ENCODE results near the gene EFCC1. TPM values are rescaled to one million over a fixed set of nuclear protein-coding genes. Genes with fewer than 3 reads are reported as not detected.

Gene EFCC1
- polyA plus RNA-seq, 2 of the 4 experiments (the other 2 are of a cell fraction): 0.04 TPM; not detected in 1

DNA sequence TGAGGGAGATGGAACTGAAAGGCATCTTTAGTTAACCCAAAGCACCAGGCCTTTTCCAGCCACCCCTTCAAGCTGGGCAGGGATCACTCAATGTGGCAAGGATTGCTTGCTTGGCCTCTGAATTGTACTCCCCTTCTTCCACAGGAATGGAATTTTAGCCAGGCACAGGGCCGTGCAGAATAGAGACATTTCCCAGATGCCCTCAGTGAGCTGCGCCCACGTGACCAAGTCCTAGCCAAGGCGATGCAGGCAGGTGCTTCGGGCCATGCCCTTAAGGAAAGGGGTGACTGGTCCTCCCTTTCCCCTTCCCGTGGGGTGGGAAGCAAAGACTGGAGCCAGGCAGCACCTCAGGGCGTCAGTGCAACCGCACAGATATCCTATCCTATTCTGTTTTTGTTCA is 77.4 kb downstream of the EFCC1 start:
- H3K4me1 ChIP-seq: no peaks in the 10 kb centered on the region
- H3K4me2 ChIP-seq: no peak overlapping the region
- no peak overlapping the region for H3K4me3 ChIP-seq
- no peaks in the 10 kb centered on the region for H3K9me3 ChIP-seq
- DNase-seq (ENCODE audit: low read depth in 1 of 2, low spot score in 1 of 2) (no peak), ATAC-seq (no peak), FAIRE-seq (no peak)
- POLR2A ChIA-PET: no interaction called here
- TF ChIP-seq, protein P1, sequence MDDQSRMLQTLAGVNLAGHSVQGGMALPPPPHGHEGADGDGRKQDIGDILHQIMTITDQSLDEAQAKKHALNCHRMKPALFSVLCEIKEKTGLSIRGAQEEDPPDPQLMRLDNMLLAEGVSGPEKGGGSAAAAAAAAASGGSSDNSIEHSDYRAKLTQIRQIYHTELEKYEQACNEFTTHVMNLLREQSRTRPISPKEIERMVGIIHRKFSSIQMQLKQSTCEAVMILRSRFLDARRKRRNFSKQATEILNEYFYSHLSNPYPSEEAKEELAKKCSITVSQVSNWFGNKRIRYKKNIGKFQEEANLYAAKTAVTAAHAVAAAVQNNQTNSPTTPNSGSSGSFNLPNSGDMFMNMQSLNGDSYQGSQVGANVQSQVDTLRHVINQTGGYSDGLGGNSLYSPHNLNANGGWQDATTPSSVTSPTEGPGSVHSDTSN (IDR thresholded peaks at IDR 0.05): no peak
- TF ChIP-seq EP300 (IDR thresholded peaks at IDR 0.05) (no peak), RNF2 (IDR thresholded peaks at IDR 0.05; ENCODE audit: borderline replicate concordance, low read depth) (no peak), NFE2L2 (conservative IDR thresholded peaks at IDR 0.05; ENCODE audit: low read length) (no peak), MAX (IDR thresholded peaks at IDR 0.05) (no peak), BHLHE40 (IDR thresholded peaks at IDR 0.05; ENCODE audit: low read depth, low read length) (no peak), MAFK (IDR thresholded peaks at IDR 0.05; ENCODE audit: partially characterized antibody) (no peak), SMC3 (IDR thresholded peaks at IDR 0.05) (no peak), RFX5 (IDR thresholded peaks at IDR 0.05) (no peak)
- TF ChIP-seq, protein P2, sequence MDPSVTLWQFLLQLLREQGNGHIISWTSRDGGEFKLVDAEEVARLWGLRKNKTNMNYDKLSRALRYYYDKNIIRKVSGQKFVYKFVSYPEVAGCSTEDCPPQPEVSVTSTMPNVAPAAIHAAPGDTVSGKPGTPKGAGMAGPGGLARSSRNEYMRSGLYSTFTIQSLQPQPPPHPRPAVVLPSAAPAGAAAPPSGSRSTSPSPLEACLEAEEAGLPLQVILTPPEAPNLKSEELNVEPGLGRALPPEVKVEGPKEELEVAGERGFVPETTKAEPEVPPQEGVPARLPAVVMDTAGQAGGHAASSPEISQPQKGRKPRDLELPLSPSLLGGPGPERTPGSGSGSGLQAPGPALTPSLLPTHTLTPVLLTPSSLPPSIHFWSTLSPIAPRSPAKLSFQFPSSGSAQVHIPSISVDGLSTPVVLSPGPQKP (IDR thresholded peaks at IDR 0.05; ENCODE audit: low read depth, low read length): no peak
- CTCF ChIA-PET: interaction anchor here (0.6 to 1.0 kb wide), 2 partner anchors 25 to 90 kb away, joined by 3 to 4 read pairs; no protein-coding TSS in a partner anchor
- WGBS (ENCODE audit: missing lambda C conversion rate): 70% methylated on average over 6 of the region's 8 CpGs
- no peak overlapping the region for H3K27ac ChIP-seq

DNA sequence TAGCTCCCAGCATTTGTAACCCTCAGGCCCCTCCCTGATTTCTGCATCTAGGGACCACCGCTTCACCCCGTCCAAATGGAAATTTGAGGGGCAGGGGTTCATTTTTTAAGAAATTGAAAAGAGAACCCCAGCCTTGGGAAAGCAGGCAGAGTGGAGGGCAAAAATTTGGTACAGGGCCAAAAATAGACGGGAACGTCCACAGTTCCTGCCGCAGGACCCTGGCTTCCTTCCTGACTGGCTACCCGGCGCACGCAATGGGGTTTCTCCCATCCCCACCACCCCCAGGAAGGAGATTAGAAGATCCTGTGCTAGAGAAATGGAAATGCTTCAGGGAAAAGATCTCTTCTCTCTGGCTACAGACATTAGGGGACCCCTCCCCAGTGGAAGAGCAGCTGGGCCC is 80.4 kb downstream of the EFCC1 start:
- Histone ChIP-seq H3K27ac (no peak overlapping the region), H3K4me2 (no peak overlapping the region), H3K9me3 (no peaks in the 10 kb centered on the region), H3K4me1 (no peaks in the 10 kb centered on the region), H3K4me3 (no peak overlapping the region)
- ATAC-seq: no peak
- no peak for DNase-seq (ENCODE audit: low read depth in 1 of 2, low spot score in 1 of 2)
- FAIRE-seq: no peak
- TF ChIP-seq, protein P3, sequence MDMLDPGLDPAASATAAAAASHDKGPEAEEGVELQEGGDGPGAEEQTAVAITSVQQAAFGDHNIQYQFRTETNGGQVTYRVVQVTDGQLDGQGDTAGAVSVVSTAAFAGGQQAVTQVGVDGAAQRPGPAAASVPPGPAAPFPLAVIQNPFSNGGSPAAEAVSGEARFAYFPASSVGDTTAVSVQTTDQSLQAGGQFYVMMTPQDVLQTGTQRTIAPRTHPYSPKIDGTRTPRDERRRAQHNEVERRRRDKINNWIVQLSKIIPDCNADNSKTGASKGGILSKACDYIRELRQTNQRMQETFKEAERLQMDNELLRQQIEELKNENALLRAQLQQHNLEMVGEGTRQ (IDR thresholded peaks at IDR 0.05): no peak
- ChIA-PET CTCF (no interaction called here), POLR2A (no interaction called here)
- WGBS (ENCODE audit: missing lambda C conversion rate): 77% methylated on average over 8 of the region's 8 CpGs

GRCh38 chr3:129082026-129082425 is 80.9 kb downstream of the EFCC1 start:
- H3K9me3 ChIP-seq: no peaks in the 10 kb centered on the region
- ChIA-PET CTCF (no interaction called here), POLR2A (no interaction called here)
- FAIRE-seq (no peak), ATAC-seq (no peak), DNase-seq (ENCODE audit: low read depth in 1 of 2, low spot score in 1 of 2) (no peak)
- 80% methylated on average over 9 of the region's 9 CpGs for WGBS (ENCODE audit: missing lambda C conversion rate)
- H3K4me1 ChIP-seq: no peaks in the 10 kb centered on the region
- TF ChIP-seq, protein P2 (IDR thresholded peaks at IDR 0.05; ENCODE audit: low read depth, low read length): no peak
- no peak for TF ChIP-seq FOSL2 (IDR thresholded peaks at IDR 0.05)
- no peak for TF ChIP-seq FOSL2 (CRISPR knock-in tag; IDR thresholded peaks at IDR 0.05)
- no peak for TF ChIP-seq POLR2A (IDR thresholded peaks at IDR 0.05; ENCODE audit: low read length)
- no peak for TF ChIP-seq TFCP2L1 (CRISPR knock-in tag; IDR thresholded peaks at IDR 0.05)
- no peak for TF ChIP-seq PHF8 (IDR thresholded peaks at IDR 0.05; ENCODE audit: borderline replicate concordance, low read depth)
- no peak overlapping the region for H3K27ac ChIP-seq
- no peak overlapping the region for H3K4me3 ChIP-seq
- H3K4me2 ChIP-seq: no peak overlapping the region

- no peak for DNase-seq (ENCODE audit: low read depth in 1 of 2, low spot score in 1 of 2)
- no peak for FAIRE-seq
- ATAC-seq: no peak
- H3K27ac ChIP-seq: no peak overlapping the region
- ChIA-PET POLR2A (no interaction called here), CTCF (interaction anchor here (1.4 kb wide), 1 partner anchor 31 kb away, joined by 6 read pairs; no protein-coding TSS in a partner anchor)
- no peaks in the 10 kb centered on the region for H3K4me1 ChIP-seq
- 75% methylated on average over 6 of the region's 6 CpGs for WGBS (ENCODE audit: missing lambda C conversion rate)
- TF ChIP-seq MAZ (IDR thresholded peaks at IDR 0.05; ENCODE audit: borderline replicate concordance, low read depth, low read length): no peak
- no peak for TF ChIP-seq EHMT2 (IDR thresholded peaks at IDR 0.05; ENCODE audit: low read depth)
- no peaks in the 10 kb centered on the region for H3K9me3 ChIP-seq
- no peak overlapping the region for H3K4me2 ChIP-seq
- no peak overlapping the region for H3K4me3 ChIP-seq
These were observed 83.4 kb downstream of the EFCC1 start for GRCh38 chr3:129084501-129084900.
